Measurements from ENCODE around the gene MGMT.

GRCh38 chr10:129550076-129550475 lies 83.0 kb downstream of the MGMT start:
- no peak for TF ChIP-seq POLR2A (IDR thresholded peaks at IDR 0.05)
- TF ChIP-seq CTCF (IDR thresholded peaks at IDR 0.05), result no peak
